Small intestine (tissue), 7 donors: ENCODE data around the gene SORCS2. TPM values are rescaled to one million over a fixed set of nuclear protein-coding genes. Genes with fewer than 3 reads are reported as not detected.

Experiments
- DNase-seq, 2 donors: peaks; one replicate each; pipeline versions ENCODE4 v3.0.0 to v3.0.0-alpha.2; 2013
- FAIRE-seq: peaks from 2 replicates; lab custom pipeline; 2012; peaks lifted over from hg19 to GRCh38; lab: Jason Lieb, UNC
- H3K27ac ChIP-seq, 3 donors: one replicate each; pipeline ENCODE4 v1.5.1; 2013; ENCODE audit warnings: low read length in 2 of 3, mild to moderate bottlenecking in 2 of 3, control low read depth in 1 of 3, inconsistent platforms in 1 of 3, low read depth in 1 of 3, moderate library complexity in 1 of 3
- H3K27me3 ChIP-seq, 3 donors: one replicate each; pipeline ENCODE4 v1.6.1; 2013; ENCODE audit warnings: low read length in 3 of 3, inconsistent platforms in 1 of 3; ENCODE audit not compliant: control insufficient read depth in 3 of 3, insufficient read depth in 3 of 3
- H3K36me3 ChIP-seq, 3 donors: one replicate each; pipeline ENCODE4 v1.6.1; 2013; ENCODE audit warnings: low read length in 3 of 3, inconsistent platforms in 1 of 3, low read depth in 1 of 3, mild to moderate bottlenecking in 1 of 3, moderate library complexity in 1 of 3; ENCODE audit not compliant: control insufficient read depth in 3 of 3, insufficient read depth in 2 of 3
- H3K4me1 ChIP-seq, 3 donors: one replicate each; pipeline ENCODE4 v1.6.1; 2013; ENCODE audit warnings: low read length in 2 of 3, inconsistent platforms in 1 of 3, low read depth in 1 of 3, mild to moderate bottlenecking in 1 of 3, moderate library complexity in 1 of 3; ENCODE audit not compliant: control insufficient read depth in 3 of 3, insufficient read depth in 2 of 3
- H3K4me3 ChIP-seq, 3 donors: one replicate each; pipeline ENCODE4 v1.5.1; 2013; ENCODE audit warnings: low read length in 3 of 3, control low read depth in 1 of 3, inconsistent platforms in 1 of 3, low read depth in 1 of 3, mild to moderate bottlenecking in 1 of 3, moderate library complexity in 1 of 3
- H3K9me3 ChIP-seq, 2 donors: one replicate each; pipeline ENCODE4 v1.6.1; 2013; ENCODE audit warnings: low read depth in 1 of 2, low read length in 1 of 2; ENCODE audit not compliant: control insufficient read depth in 2 of 2, insufficient read depth in 1 of 2
- WGBS, 3 donors: extraction: QIAGEN DNeasy Blood & Tissue Kit; methylation state at CpG; one replicate each; pipeline ENCODE4 v1.1.7; 2013; 5-methylcytosine and 5-hydroxymethylcytosine counted together
- polyA plus RNA-seq, 4 donors: library from polyadenylated mRNA; stranded (reverse) in 3 of 4; unstranded in 1 of 4; fragments of 200-250 nt in 3 of 4; fragments of 120-200 nt in 1 of 4; gene quantifications; one replicate each; pipeline versions ENCODE4 v1.2.1 to v1.2.3, GENCODE V29; 2013
- donor health status: healthy with polysubstance abuse.
- donor health status: control.
- donor health status: control.
- donor health status: Bipolar disorder and iron deficiency.
- donor health status: healthy.

Gene SORCS2
- polyA plus RNA-seq, 4 donors, result 0.63 to 3.3 (median 2.2) TPM; not detected in 1

GRCh38 chr4:7739077-7739917 is 547.0 kb downstream of the SORCS2 start:
- DNase-seq (no peak), FAIRE-seq (no peak)

GRCh38 chr4:7739918-7740865 is 547.9 kb downstream of the SORCS2 start:
- Histone ChIP-seq H3K4me1 (no peaks in the 10 kb centered on the region), H3K9me3 (no peaks in the 10 kb centered on the region), H3K36me3 (peaks cover 0 to 3% (median 0%) of the 10 kb centered on the region in 3 donors), H3K27ac (no peak overlapping the region), H3K4me3 (no peak overlapping the region), H3K27me3 (no peaks in the 10 kb centered on the region)
- DNase-seq, result no peak
- 78 to 86% (median 78%) methylated on average over 38 to 45 of the region's 45 CpGs for WGBS, 3 donors
- FAIRE-seq, result no peak

More at GRCh38 chr4:7739077-7739917, 547.0 kb downstream of the SORCS2 start:
- Histone ChIP-seq H3K27ac (no peak overlapping the region), H3K27me3 (peaks cover 0 to 2% (median 0%) of the 10 kb centered on the region in 3 donors), H3K4me1 (no peaks in the 10 kb centered on the region), H3K9me3 (no peaks in the 10 kb centered on the region), H3K36me3 (peaks cover 0 to 3% (median 0%) of the 10 kb centered on the region in 3 donors), H3K4me3 (no peak overlapping the region)
- WGBS, 3 donors, result 74 to 89% (median 84%) methylated on average over 30 to 37 of the region's 37 CpGs

GRCh38 chr4:7740866-7741525 is 548.7 kb downstream of the SORCS2 start:
- FAIRE-seq, result no peak
- WGBS, 3 donors, result 89 to 90% (median 89%) methylated on average over 19 of the region's 19 CpGs
- H3K27me3 ChIP-seq, result no peaks in the 10 kb centered on the region

GRCh38 chr4:7741946-7742806 is 549.8 kb downstream of the SORCS2 start:
- no peak overlapping the region for H3K4me3 ChIP-seq
- no peak overlapping the region for H3K27ac ChIP-seq
- H3K27me3 ChIP-seq, result no peaks in the 10 kb centered on the region
- peaks cover 0 to 3% (median 0%) of the 10 kb centered on the region in 3 donors for H3K36me3 ChIP-seq
- H3K9me3 ChIP-seq, result no peaks in the 10 kb centered on the region
- no peak for DNase-seq
- no peak for FAIRE-seq
- 84 to 90% (median 85%) methylated on average over 17 to 18 of the region's 18 CpGs for WGBS, 3 donors
- H3K4me1 ChIP-seq, result no peaks in the 10 kb centered on the region

More at GRCh38 chr4:7740866-7741525, 548.7 kb downstream of the SORCS2 start:
- H3K4me1 ChIP-seq, result no peaks in the 10 kb centered on the region
- H3K27ac ChIP-seq, result no peak overlapping the region
- H3K36me3 ChIP-seq, result peaks cover 0 to 3% (median 0%) of the 10 kb centered on the region in 3 donors
- H3K4me3 ChIP-seq, result no peak overlapping the region
- no peaks in the 10 kb centered on the region for H3K9me3 ChIP-seq
- no peak for DNase-seq

- Histone ChIP-seq H3K4me1 (no peaks in the 10 kb centered on the region), H3K27me3 (no peaks in the 10 kb centered on the region), H3K9me3 (no peaks in the 10 kb centered on the region), H3K4me3 (no peak overlapping the region), H3K27ac (peak overlapping the region in 1 of 3 donors; percentile 22), H3K36me3 (peaks cover 0 to 2% (median 0%) of the 10 kb centered on the region in 3 donors)
- FAIRE-seq (no peak), DNase-seq (no peak)
- WGBS, 3 donors, result 69 to 82% (median 82%) methylated on average over 8 of the region's 8 CpGs
Observed at GRCh38 chr4:7742807-7743280, 550.5 kb downstream of the SORCS2 start.

GRCh38 chr4:7744142-7744804 is 551.9 kb downstream of the SORCS2 start:
- no peak overlapping the region for H3K27ac ChIP-seq
- H3K4me3 ChIP-seq, result no peak overlapping the region
- no peak for FAIRE-seq
- H3K4me1 ChIP-seq, result no peaks in the 10 kb centered on the region
- 82 to 86% (median 86%) methylated on average over 16 of the region's 16 CpGs for WGBS, 3 donors
- no peaks in the 10 kb centered on the region for H3K9me3 ChIP-seq
- no peak for DNase-seq
- H3K36me3 ChIP-seq, result no peaks in the 10 kb centered on the region
- no peaks in the 10 kb centered on the region for H3K27me3 ChIP-seq

- FAIRE-seq (no peak), DNase-seq (no peak)
- WGBS, 3 donors, result 83 to 90% (median 89%) methylated on average over 14 to 15 of the region's 15 CpGs
- no peaks in the 10 kb centered on the region for H3K9me3 ChIP-seq
- no peak overlapping the region for H3K27ac ChIP-seq
- no peaks in the 10 kb centered on the region for H3K36me3 ChIP-seq
- no peak overlapping the region for H3K4me3 ChIP-seq
- no peaks in the 10 kb centered on the region for H3K27me3 ChIP-seq
- no peaks in the 10 kb centered on the region for H3K4me1 ChIP-seq
Observed at GRCh38 chr4:7745301-7745885, 553.1 kb downstream of the SORCS2 start.
